Measurements from ENCODE around the gene GRM7.

Gene GRM7

DNA sequence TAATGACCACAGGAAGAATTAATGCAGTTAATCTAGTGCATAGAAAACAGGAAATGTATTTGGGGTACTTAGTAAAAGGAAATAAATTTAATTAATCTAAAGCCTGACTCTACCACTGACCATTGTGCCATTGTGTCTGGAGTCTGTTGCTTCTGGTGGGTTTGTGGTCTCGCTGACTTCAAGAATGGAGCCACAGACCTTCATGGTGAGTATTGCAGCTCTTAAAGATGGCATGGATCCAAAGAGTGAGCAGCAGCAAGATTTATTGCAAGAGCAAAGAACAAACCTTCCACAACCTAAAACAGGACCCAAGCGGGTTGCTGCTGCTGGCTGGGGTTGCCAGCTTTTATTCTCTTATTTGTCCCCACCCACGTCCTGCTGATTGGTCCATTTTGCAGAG, 929.2 kb downstream of the GRM7 start:
- DNase-seq (ENCODE audit: low spot score): no peak
- in situ Hi-C loops (cut with MboI; ENCODE audit: low sequenced_read_pairs, unreplicated experiment): no loop called here
- no peak for TF ChIP-seq CTCF (IDR thresholded peaks at IDR 0.05; ENCODE audit: borderline replicate concordance, control extremely low read depth, extremely low read depth, insufficient read depth, missing control alignments)
